ENCODE results near the gene IL34.

The IL34 gene

DNA sequence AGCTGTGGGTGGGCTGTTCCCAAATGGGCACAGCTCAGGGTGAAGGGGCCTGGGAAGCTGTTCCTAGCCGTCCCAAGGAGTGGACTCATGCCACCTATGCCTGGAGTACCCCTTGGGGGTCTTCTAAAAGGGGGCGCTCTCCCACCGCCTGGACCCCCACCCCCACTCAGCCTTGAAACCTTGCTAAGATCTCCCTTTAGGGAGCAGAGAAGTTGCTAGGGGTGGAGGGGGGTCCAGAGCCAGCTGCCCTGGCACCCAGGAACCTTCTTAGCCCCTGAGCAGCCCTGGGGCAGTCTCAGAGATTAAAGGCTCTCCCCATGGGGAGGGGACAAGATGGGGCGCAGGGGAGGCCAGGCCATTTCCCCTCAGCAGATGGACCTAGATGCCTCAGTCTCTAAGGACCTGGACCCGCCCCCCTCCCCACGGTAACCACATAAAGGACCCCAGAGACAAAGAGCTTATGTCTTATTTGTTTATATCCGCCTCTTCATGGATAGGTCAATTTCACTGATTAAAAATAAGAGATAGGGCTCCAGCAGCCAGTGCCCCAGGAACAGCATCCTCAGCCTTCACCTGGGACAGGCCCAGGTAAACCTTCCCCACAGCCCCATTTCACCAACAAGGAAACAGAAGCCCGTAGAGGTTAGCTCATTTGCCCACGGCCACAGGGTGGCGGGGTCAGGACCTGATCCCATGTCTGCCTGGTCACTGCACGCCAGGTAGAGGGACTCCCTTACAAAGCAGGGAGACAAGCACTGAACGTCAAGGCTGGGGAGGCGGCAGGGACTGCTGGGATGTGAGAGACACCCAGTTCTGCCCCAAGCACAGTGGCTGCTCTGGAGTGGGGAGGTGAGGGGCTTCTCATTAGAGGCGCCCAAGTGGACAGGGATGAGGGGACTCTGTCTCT lies 36.1 kb downstream of the IL34 start:
- no peak for FAIRE-seq
- no peak for DNase-seq (ENCODE audit: insufficient read length)
- no peak for TF ChIP-seq POLR2A (IDR thresholded peaks at IDR 0.05; ENCODE audit: low read depth, low read length)
- no peak for TF ChIP-seq TAF1 (IDR thresholded peaks at IDR 0.05; ENCODE audit: borderline replicate concordance, low read depth, low read length)
- no peak for TF ChIP-seq POLR2AphosphoS5 (IDR thresholded peaks at IDR 0.05; ENCODE audit: low read depth, low read length)

DNA sequence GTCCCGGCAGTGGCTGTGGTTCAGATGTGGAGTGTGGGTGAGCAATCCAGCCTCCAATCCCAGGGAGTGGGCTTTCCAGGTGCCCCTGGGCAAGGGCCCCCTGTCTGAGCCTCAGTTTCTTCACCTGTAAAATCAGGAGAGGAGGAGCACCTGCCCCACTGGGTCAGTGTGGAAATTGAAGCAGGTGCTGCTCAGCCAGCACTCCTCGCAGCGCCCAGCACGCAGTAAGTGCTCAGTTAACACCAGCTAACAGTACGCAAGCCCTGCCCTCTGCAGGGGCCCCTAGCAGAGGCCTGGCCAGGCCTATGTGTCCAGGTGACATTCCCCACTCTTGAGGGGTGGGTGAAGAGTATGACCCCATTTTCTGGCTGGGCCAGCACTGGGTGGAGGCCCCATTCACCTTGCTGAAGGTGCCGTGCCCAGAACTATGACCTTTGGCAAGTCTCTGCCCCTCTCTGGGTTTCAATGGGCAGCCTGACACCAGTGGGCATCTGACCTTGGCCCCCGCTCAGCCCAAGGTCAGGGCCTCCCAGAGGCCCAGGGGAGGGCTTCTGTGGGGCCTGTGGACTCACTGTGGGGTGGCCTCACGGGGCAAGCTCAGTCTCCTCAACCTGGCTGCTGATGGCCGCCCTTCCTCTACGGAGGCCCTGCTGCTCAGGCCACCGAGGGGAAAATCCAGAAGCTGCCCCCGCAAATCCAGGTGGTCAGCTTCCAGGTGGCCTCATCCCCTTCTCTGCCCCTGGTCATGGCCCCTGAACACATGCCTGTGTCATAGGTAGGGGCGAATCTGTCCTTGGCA lies 37.0 kb downstream of the IL34 start:
- TF ChIP-seq POLR2A (IDR thresholded peaks at IDR 0.05; ENCODE audit: low read depth, low read length) (no peak), POLR2AphosphoS5 (IDR thresholded peaks at IDR 0.05; ENCODE audit: low read depth, low read length) (no peak), TAF1 (IDR thresholded peaks at IDR 0.05; ENCODE audit: borderline replicate concordance, low read depth, low read length) (no peak)
- no peak for FAIRE-seq

DNA sequence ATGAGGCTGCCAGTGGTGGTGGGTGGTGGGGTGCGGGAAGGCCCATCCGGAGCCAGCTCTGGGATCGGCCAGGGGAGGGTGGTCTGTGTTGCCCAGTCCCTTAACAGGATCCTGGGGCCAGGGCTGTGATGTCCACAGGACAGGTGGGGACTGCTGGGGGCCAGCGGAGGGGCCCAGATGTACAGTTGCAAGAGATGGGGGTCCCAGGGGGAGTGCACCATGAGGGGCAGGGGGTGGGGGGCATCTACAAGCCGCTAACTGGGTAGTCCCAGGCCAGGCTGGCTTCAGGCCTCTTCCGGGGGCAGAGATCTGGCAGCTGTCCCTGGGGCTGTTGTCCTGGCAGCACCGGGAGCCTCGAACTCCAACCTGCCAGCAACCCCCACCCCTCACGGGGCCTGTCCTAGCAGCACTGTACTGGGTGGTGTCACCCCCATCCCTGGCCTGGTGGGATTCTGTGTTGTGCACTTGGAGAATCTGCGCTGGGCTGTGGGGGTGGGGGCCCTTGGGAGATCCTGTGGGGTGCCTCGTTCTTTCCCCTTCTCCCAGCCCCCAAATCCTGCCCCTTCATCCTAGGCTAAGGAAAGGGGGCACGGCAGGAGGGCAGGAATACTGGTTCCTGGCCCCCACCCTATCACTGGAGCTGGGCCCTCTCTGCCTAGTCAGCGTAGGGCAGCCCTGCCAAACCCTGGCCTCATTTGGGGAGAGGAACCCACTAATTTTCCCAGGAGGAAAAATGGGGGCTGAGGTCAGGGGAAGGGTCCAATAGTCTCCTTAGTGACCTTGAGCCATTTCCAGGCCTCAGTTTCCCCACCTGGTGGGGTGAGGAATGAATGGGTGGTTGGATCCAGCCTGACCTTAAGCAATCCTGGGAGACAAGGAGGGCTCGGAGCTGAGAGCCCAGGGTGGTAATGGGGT lies 38.0 kb downstream of the IL34 start:
- no peak for FAIRE-seq
- TF ChIP-seq TAF1 (IDR thresholded peaks at IDR 0.05; ENCODE audit: borderline replicate concordance, low read depth, low read length) (no peak), POLR2AphosphoS5 (IDR thresholded peaks at IDR 0.05; ENCODE audit: low read depth, low read length) (no peak), POLR2A (IDR thresholded peaks at IDR 0.05; ENCODE audit: low read depth, low read length) (no peak)
- no peak for DNase-seq (ENCODE audit: insufficient read length)

More for the DNA sequence above, 37.0 kb downstream of the IL34 start:
- DNase-seq (ENCODE audit: insufficient read length), result no peak

DNA sequence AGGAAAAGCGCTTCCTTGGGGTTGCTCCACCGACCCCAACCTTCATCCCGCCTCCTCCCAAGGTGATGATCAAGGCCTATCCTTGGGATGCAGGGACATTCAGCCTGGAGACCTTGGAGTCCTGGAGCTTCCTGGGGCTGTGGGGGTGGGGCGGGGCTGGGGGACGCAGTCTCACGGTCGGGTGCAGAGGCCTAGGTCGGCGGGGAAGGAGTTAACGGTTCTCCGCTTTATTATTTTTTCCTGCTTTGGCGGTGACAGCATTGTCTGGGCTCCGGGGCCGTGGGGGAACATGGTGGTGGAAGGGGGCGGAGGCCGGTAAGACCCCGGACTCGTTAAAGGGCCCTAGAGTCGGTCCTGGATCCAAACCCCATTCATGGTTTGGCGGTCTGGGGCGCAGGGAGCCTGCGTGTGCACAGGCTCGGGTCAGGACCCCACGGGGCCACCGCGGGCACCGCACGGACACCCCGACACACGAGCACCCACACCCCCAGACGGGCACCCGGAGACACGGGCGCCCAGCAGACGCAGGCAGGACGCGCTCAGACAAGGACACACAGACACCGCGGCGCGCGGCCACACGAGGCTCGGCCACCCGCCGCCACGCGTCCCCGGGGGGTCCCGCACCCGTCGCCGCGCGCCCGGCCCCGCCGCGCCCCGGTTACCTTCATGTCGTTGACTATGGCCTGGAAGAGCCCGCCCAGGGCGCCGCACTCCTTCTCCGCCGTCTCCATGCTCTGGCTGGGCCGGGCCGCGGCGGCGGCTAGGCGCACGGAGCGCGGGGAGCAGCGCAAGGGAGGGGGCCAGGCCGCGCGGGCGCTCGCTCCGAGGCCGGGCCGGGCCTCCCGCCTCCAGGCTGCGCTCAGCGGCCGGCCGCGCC lies 38.9 kb downstream of the IL34 start:
- no peak for FAIRE-seq
- TF ChIP-seq TAF1 (IDR thresholded peaks at IDR 0.05; ENCODE audit: borderline replicate concordance, low read depth, low read length) (no peak), POLR2AphosphoS5 (IDR thresholded peaks at IDR 0.05; ENCODE audit: low read depth, low read length) (no peak), POLR2A (IDR thresholded peaks at IDR 0.05; ENCODE audit: low read depth, low read length) (no peak)
- DNase-seq (ENCODE audit: insufficient read length), result no peak

DNA sequence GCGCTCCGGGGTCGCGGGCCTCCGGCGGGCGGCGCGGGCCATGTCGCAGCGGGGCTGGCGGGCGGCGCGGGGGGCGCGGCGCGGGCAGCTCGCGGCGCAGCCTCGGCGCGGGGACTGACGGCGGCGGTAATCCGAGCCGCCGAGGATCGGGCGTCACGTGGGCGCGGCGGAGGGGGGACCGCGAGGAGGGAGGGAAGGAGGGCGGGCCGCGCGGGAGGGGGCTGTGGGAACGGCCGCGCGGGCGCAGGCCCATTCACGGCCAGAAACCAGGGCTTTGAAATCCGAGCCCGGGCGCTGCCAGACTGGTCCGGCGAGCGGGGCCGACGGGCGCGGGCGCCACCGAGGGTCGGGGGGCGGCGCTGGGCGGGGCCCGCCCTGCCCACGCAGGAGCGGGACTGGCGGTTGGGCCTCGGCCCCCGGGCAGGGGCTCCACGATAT lies 39.6 kb downstream of the IL34 start, which contains the start of gene MTSS2:
TSS of gene MTSS2 (minus strand) at position 116 of the 438 bp plus-strand sequence. CDS start 262 bp downstream, outside the sequence.
- no peak for DNase-seq (ENCODE audit: insufficient read length)
- no peak for FAIRE-seq
- TF ChIP-seq POLR2AphosphoS5 (IDR thresholded peaks at IDR 0.05; ENCODE audit: low read depth, low read length), result no peak
- no peak for TF ChIP-seq POLR2A (IDR thresholded peaks at IDR 0.05; ENCODE audit: low read depth, low read length)
- TF ChIP-seq TAF1 (IDR thresholded peaks at IDR 0.05; ENCODE audit: borderline replicate concordance, low read depth, low read length), result no peak

DNA sequence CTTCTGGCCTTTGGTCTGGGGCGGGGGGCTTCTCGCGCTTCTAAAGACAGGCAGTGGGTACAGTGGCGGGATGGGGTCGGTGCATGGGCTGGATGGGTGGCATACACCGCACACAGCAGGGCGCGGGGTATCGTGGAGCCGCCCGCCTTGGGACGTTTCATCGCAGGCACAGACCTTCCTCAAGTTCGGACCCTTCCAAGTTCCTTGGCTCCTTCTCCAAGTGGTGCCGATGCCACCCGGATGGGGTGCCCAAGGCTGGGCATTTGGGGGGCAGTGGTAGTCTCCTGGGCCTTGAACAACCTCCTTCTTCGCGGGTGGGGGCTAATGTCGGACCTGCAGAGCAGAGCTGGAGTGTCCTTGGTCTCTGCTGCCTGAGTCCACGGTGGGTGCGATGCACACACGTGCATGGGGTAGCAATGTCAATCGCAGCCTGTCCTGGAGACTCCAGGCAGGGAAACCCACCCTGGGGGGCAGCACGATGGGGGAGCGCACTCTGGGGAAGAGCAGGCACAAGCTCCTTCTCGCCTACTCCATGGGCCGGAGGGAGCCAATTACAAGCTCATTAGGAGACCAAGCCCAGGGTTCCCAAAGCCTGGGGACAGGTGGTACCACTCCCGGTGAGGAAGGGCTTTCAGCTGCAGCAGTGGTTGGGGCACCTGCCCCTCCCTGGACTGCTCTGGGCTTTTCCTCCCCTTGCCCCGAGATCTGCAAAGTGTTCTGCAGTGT lies 40.2 kb downstream of the IL34 start:
- TF ChIP-seq TAF1 (IDR thresholded peaks at IDR 0.05; ENCODE audit: borderline replicate concordance, low read depth, low read length) (no peak), POLR2AphosphoS5 (IDR thresholded peaks at IDR 0.05; ENCODE audit: low read depth, low read length) (no peak), POLR2A (IDR thresholded peaks at IDR 0.05; ENCODE audit: low read depth, low read length) (no peak)
- FAIRE-seq (no peak), DNase-seq (ENCODE audit: insufficient read length) (no peak)

DNA sequence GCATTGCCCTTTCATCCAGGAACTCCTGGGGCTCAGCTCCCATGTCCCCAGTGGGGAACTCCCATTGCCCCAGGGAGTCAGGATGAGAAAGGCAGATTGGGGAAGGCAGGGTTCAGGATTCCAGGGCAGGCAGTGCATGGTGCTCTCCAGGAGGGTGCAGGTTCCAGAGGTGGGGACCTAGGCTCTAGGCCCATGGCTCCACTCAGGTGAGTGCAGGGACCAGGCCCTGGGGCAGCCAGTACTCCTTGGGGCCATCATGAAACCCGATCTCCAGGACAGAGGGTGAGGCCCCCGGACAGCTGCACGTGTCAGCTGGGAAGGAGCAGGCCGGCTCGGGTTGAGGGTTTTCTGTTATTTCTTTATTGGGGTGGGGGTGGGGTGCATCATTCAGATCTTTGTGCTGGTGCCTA lies 40.7 kb downstream of the IL34 start:
- DNase-seq (ENCODE audit: insufficient read length), result no peak
- FAIRE-seq, result no peak
- TF ChIP-seq TAF1 (IDR thresholded peaks at IDR 0.05; ENCODE audit: borderline replicate concordance, low read depth, low read length) (no peak), POLR2A (IDR thresholded peaks at IDR 0.05; ENCODE audit: low read depth, low read length) (no peak), POLR2AphosphoS5 (IDR thresholded peaks at IDR 0.05; ENCODE audit: low read depth, low read length) (no peak)

DNA sequence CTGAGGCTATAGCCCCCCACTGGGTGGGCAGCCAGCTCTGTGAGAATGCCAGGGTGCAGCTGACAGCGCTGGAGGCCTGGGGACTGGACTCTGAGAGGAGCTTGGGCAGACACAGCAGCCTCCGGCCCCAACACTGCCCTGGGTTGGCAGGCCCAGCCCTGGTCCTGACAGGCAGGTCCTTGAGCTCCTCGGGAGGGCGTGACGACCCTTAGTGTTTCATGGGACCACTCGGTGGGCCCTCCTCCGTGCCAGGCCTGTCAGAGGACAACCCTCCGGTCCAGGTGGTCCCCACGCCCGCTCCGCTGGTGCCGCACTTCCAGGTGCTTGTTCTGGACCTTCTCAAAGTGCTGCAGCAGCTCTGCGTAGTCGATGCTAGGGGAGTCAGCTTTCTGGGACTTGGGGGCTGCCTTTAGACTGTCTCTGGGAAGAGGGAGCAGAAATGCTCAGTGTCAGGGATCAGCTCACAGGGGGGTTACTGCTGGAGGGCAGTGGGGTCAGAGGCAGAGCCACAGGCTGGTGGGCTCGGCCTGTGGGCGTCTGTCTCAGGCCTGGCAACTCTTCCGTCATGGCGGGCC lies 41.4 kb downstream of the IL34 start:
- TF ChIP-seq TAF1 (IDR thresholded peaks at IDR 0.05; ENCODE audit: borderline replicate concordance, low read depth, low read length), result no peak
- no peak for TF ChIP-seq POLR2AphosphoS5 (IDR thresholded peaks at IDR 0.05; ENCODE audit: low read depth, low read length)
- TF ChIP-seq POLR2A (IDR thresholded peaks at IDR 0.05; ENCODE audit: low read depth, low read length), result no peak
- no peak for FAIRE-seq
- DNase-seq (ENCODE audit: insufficient read length), result no peak

DNA sequence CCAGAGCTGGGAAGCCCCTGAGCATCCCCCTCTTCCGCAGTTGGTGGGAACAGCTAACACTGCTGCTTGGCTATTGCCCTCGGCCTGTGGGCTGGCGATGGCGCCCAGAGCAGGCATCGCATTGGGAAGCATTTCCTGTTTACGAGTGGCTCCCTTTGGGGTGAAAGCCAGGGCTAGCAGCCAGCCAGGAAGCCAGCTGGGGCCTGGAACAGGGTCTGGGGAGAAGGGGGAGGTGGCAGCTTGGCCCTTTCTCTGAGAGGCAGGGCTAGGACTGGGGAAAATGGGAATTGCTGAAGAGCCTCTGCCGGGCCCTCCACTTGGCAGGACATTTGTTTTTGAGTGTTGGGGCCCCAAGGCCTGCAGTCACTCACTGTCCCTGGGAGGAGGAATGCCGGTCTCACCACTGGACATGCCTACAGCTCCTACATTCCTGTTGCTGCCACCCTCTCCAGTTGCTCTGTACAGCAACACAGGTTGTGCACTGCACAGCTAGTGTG lies 41.9 kb downstream of the IL34 start:
- no peak for TF ChIP-seq TAF1 (IDR thresholded peaks at IDR 0.05; ENCODE audit: borderline replicate concordance, low read depth, low read length)
- no peak for TF ChIP-seq POLR2AphosphoS5 (IDR thresholded peaks at IDR 0.05; ENCODE audit: low read depth, low read length)
- TF ChIP-seq POLR2A (IDR thresholded peaks at IDR 0.05; ENCODE audit: low read depth, low read length), result no peak
- FAIRE-seq, result no peak
- no peak for DNase-seq (ENCODE audit: insufficient read length)
